ENCODE data around the gene NME3.

- TF ChIP-seq, protein P1, sequence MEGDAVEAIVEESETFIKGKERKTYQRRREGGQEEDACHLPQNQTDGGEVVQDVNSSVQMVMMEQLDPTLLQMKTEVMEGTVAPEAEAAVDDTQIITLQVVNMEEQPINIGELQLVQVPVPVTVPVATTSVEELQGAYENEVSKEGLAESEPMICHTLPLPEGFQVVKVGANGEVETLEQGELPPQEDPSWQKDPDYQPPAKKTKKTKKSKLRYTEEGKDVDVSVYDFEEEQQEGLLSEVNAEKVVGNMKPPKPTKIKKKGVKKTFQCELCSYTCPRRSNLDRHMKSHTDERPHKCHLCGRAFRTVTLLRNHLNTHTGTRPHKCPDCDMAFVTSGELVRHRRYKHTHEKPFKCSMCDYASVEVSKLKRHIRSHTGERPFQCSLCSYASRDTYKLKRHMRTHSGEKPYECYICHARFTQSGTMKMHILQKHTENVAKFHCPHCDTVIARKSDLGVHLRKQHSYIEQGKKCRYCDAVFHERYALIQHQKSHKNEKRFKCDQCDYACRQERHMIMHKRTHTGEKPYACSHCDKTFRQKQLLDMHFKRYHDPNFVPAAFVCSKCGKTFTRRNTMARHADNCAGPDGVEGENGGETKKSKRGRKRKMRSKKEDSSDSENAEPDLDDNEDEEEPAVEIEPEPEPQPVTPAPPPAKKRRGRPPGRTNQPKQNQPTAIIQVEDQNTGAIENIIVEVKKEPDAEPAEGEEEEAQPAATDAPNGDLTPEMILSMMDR (IDR thresholded peaks at IDR 0.05) = no peak
- no peak for TF ChIP-seq POLR2A (IDR thresholded peaks at IDR 0.05)
These were observed 43.4 kb downstream of the NME3 start for GRCh38 chr16:1727651-1728624.

All from Peyer's patch (tissue), 4 donors.